Measurements from ENCODE around the gene COLEC12.

Gene COLEC12

GRCh38 chr18:506801-507200 lies 6.3 kb upstream of the COLEC12 start:
- no peak for DNase-seq

GRCh38 chr18:506264-506663 lies 5.8 kb upstream of the COLEC12 start:
- DNase-seq, result no peak

GRCh38 chr18:505483-506122 lies 5.1 kb upstream of the COLEC12 start:
- no peak for DNase-seq

DNA sequence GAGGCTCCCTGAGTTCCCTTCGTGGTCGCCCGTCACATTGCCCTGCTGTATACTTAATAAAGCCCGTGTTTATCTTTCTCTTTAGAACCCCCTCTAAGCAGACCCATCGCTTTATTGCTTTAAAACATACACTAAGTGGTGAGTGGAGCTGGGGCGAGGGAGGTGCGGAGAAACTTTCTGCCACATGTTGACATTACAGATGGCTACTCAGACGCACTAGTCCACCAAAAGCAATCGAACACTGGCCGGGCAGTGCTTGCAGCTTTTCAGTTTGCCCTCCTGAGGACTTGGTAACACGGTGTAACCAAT lies 859 bp upstream of the COLEC12 start:
- no peak for DNase-seq

GRCh38 chr18:499776-500631 lies 497 bp downstream of the COLEC12 start:
- DNase-seq, result peak; percentile 81

DNA sequence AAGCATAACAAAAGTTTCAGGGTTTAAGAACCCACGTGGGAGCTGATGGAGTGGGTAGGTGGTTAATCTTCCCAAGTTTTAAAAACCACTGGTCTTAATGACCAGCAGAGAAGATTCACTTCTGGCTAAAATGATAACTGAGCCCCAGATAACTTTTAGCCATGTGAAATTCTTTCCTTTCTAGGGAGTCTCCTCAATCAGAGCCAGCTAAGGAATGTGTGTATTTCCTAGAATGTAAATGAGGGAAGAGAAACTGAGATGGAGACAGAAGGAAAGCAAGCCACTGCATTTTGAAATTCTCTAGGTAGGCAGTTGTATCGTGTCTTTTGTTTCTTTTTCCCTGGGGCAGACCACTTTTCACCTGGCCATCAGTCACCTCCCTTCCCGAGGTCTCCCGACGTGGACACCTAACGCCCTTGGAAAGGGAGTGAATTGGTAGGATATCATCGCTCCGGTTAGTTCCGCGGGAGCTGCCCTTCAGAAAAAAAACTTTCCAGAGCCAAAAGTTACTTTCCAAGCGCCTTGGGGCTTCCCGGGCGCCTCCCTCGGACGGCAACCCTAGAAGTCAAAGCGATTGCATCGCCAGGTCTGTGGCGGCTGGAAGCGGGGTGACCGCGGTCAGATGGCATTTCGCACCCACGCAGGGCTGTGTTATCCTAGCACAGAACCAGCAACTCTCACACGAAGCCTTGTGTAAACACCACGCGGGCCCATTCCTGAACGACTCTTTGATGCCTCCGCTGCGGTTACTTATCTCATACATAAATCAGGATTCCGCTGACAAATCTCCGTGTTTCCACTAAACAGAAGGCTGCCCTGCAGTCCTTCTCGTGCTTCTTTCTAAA lies 1.3 kb downstream of the COLEC12 start:
- peak; percentile 56 for DNase-seq

- DNase-seq, result no peak
Observed at GRCh38 chr18:497688-498087, 2.8 kb downstream of the COLEC12 start.

GRCh38 chr18:495452-495851 lies 5.0 kb downstream of the COLEC12 start:
- DNase-seq, result no peak

DNA sequence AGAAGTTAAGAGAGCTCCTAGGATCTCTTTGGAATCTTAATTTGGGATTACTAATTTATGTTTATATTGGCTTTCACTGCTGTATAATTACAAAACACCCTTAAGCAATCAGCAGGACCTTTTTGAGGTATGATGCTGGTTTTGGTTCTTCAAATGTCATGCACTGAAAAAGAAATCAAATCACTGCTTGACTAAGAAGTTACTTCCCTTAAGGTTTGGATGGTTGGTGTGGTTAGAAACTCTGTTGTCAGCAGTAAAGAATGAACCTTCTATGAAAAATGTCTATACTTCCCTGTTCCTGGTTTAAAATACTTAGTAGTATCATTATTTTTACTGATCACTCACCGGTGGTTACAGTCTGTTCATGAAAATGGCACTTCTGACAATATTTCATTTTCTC lies 5.5 kb downstream of the COLEC12 start:
- no peak for DNase-seq

- no peak for DNase-seq
Observed at GRCh38 chr18:493986-494983, 6.2 kb downstream of the COLEC12 start.

- no peak for DNase-seq
Observed at GRCh38 chr18:492451-492850, 8.1 kb downstream of the COLEC12 start.

DNA sequence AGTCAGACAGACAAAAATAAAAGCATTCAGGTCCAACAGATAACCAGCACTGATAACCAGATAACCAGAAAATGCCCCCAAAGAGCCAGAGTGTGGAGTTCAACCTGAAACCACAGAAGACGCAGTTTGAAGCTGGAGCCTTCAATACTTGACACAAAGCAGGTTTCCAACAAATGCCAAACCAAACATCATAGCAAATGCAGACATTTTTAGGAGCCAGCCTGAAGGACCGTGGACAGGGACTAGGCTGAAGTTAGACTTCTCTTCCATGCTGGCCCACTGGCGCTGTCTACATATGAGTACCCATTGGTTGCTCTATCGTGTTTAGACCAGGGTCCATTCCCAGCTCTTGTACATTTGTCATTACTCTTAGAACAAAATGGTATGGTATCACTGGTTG lies 9.9 kb downstream of the COLEC12 start:
- no peak for DNase-seq

DNA sequence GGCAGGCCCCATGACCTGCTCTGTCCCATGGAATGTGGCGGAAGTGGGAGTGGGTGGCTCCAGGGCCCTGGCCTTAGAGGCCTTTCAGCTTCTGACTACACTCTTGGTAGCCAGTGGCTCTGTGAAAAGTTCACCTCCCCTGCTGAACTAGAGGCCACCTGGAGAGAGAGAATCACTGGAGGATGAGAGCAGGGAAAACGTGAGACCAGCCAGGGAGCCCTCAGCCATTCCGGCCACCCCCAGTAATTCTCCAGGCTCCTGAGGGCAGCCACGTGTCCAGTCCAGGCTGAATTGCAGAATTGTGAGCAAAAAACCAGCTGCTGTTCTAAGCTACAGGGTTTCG lies 10.5 kb downstream of the COLEC12 start:
- no peak for DNase-seq

GRCh38 chr18:489244-490023 lies 11.1 kb downstream of the COLEC12 start:
- DNase-seq, result no peak

- DNase-seq, result no peak
Observed at GRCh38 chr18:486929-487740, 13.4 kb downstream of the COLEC12 start.

DNA sequence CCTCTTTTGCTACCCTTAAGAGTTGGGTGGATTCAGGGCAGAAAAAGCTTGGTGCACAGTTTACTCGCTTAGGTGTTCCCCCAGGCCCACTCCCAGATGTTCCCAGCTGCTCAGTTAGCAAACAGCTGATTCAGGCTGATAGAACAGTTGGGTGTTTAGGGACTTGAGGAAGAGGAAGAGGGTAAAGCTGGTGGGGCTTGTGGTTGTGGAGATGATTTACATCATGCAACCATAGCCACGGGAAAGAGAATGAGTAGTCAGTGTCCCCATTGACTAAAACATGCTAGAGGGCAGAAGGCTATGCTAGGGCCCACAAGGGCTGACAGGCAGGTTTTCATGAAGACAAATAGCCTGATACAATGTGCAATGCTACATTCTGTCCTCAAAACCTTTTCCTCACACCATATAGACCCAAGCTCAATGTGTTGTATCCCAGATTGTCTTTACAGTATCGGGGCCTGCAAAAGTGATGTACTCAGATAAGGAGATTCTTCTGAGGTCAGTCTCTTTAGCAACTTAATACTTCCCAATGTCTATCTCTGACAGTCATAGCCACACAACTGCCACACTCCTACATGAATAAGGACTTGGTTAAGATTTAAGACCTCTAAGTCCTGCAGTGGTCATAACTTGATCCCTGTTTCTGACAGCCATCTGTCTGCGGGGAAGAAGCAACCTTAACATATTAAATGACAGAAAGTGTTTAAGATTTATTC lies 15.6 kb downstream of the COLEC12 start:
- DNase-seq, result no peak

DNA sequence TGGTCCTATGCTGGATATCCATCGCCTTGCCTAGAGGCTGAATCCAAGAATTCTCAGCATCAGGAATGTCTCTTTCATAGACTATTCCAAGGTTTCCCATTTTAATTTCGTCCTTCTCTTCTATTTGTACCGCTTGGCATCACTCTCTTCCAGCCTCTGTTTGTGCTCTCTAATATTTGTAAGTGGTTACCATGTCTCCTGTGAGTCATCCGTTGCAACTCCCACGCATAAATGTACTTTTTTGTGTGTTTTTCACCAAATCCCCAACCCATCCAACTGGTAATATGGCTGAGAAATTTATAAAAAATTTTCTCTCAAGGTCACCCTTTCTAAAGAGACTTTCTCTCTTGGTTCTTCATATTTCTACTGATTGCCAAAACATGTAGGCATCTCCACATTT lies 21.8 kb downstream of the COLEC12 start:
- no peak for DNase-seq

DNA sequence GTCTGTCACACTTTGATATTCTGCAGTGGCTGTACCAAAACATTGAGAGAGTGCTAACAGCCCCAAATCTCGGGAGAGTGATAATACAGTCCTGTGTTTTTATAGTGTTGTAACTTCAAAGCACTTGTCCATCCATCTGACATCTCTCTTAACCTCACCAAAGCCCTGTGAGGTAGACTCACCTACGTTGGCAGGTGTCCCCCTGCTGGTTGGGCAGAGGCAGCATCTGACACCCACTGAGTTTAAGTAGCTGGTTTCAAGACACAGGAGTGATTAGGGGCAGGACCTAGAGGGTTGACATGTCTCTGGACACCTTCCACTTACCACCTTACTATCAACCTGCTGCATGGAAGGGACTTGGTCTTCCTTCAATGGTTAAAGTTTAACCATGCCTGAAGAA lies 22.9 kb downstream of the COLEC12 start:
- DNase-seq, result no peak

- DNase-seq, result no peak
Observed at GRCh38 chr18:476251-476664, 24.2 kb downstream of the COLEC12 start.

Data from right kidney (tissue), 1 donor.